ENCODE data around the gene CARD8.
"Not testable (repeated sequence)": the region's sequence is repeated elsewhere in the genome, so short reads cannot be mapped to it uniquely, and the experiment has no call there.

CARD8 gene

GRCh38 chr19:48284896-48285295, 29.2 kb upstream of the CARD8 start:
- no peaks in the 10 kb centered on the region for H3K4me1 ChIP-seq (ENCODE audit: insufficient read depth, low read length)
- H3K36me3 ChIP-seq (ENCODE audit: insufficient read depth, low read length), result peaks cover 45% of the 10 kb centered on the region
- H3K9ac ChIP-seq (ENCODE audit: low read depth, low read length), result no peak overlapping the region
- peaks cover 13% of the 10 kb centered on the region; the same call in 1 of the 2 replicates for H3K9me3 ChIP-seq (ENCODE audit: control insufficient read depth, insufficient read depth, low read length)

- Histone ChIP-seq H3K9ac (ENCODE audit: low read depth, low read length) (no peak overlapping the region), H3K36me3 (ENCODE audit: insufficient read depth, low read length) (peaks cover 45% of the 10 kb centered on the region), H3K4me1 (ENCODE audit: insufficient read depth, low read length) (no peaks in the 10 kb centered on the region), H3K9me3 (ENCODE audit: control insufficient read depth, insufficient read depth, low read length) (peaks cover 13% of the 10 kb centered on the region; the same call in 1 of the 2 replicates)
Observed at GRCh38 chr19:48283908-48284307, 28.2 kb upstream of the CARD8 start.

GRCh38 chr19:48279747-48280146, 24.0 kb upstream of the CARD8 start:
- peaks cover 23% of the 10 kb centered on the region for H3K36me3 ChIP-seq (ENCODE audit: insufficient read depth, low read length)
- no peaks in the 10 kb centered on the region for H3K4me1 ChIP-seq (ENCODE audit: insufficient read depth, low read length)
- H3K9ac ChIP-seq (ENCODE audit: low read depth, low read length), result no peak overlapping the region
- no peaks in the 10 kb centered on the region for H3K9me3 ChIP-seq (ENCODE audit: control insufficient read depth, insufficient read depth, low read length)

GRCh38 chr19:48274938-48275337, 19.2 kb upstream of the CARD8 start:
- Histone ChIP-seq H3K9me3 (ENCODE audit: control insufficient read depth, insufficient read depth, low read length) (no peaks in the 10 kb centered on the region), H3K9ac (ENCODE audit: low read depth, low read length) (no peak overlapping the region), H3K4me1 (ENCODE audit: insufficient read depth, low read length) (peaks cover 4% of the 10 kb centered on the region), H3K36me3 (ENCODE audit: insufficient read depth, low read length) (peaks cover 6% of the 10 kb centered on the region; the same call in 1 of the 2 replicates)

- H3K36me3 ChIP-seq (ENCODE audit: insufficient read depth, low read length), result peaks cover 6% of the 10 kb centered on the region; the same call in 1 of the 2 replicates
- peaks cover 7% of the 10 kb centered on the region for H3K4me1 ChIP-seq (ENCODE audit: insufficient read depth, low read length)
- no peaks in the 10 kb centered on the region for H3K9me3 ChIP-seq (ENCODE audit: control insufficient read depth, insufficient read depth, low read length)
- no peak overlapping the region for H3K9ac ChIP-seq (ENCODE audit: low read depth, low read length)
Observed at GRCh38 chr19:48274173-48274572, 18.5 kb upstream of the CARD8 start.

GRCh38 chr19:48271531-48272151, 15.9 kb upstream of the CARD8 start:
- H3K9me3 ChIP-seq (ENCODE audit: control insufficient read depth, insufficient read depth, low read length), result no peaks in the 10 kb centered on the region
- H3K9ac ChIP-seq (ENCODE audit: low read depth, low read length), result peak overlapping the region; percentile 97
- H3K36me3 ChIP-seq (ENCODE audit: insufficient read depth, low read length), result peaks cover 6% of the 10 kb centered on the region; the same call in 1 of the 2 replicates
- H3K4me1 ChIP-seq (ENCODE audit: insufficient read depth, low read length), result peaks cover 7% of the 10 kb centered on the region

- H3K36me3 ChIP-seq (ENCODE audit: insufficient read depth, low read length); H3K4me1 ChIP-seq (ENCODE audit: insufficient read depth, low read length); H3K9me3 ChIP-seq (ENCODE audit: control insufficient read depth, insufficient read depth, low read length): not testable (repeated sequence)
- H3K9ac ChIP-seq (ENCODE audit: low read depth, low read length), result peak overlapping the region; percentile 48; the same call in 1 of the 2 replicates
Observed at GRCh38 chr19:48269617-48270026, 13.9 kb upstream of the CARD8 start.

GRCh38 chr19:48265326-48265725, 9.6 kb upstream of the CARD8 start:
- not testable (repeated sequence) for H3K4me1 ChIP-seq (ENCODE audit: insufficient read depth, low read length); H3K9me3 ChIP-seq (ENCODE audit: control insufficient read depth, insufficient read depth, low read length); H3K9ac ChIP-seq (ENCODE audit: low read depth, low read length); H3K36me3 ChIP-seq (ENCODE audit: insufficient read depth, low read length)

- H3K36me3 ChIP-seq (ENCODE audit: insufficient read depth, low read length); H3K9me3 ChIP-seq (ENCODE audit: control insufficient read depth, insufficient read depth, low read length); H3K9ac ChIP-seq (ENCODE audit: low read depth, low read length); H3K4me1 ChIP-seq (ENCODE audit: insufficient read depth, low read length): not testable (repeated sequence)
Observed at GRCh38 chr19:48260359-48260714, 4.6 kb upstream of the CARD8 start.

- H3K36me3 ChIP-seq (ENCODE audit: insufficient read depth, low read length); H3K9me3 ChIP-seq (ENCODE audit: control insufficient read depth, insufficient read depth, low read length); H3K9ac ChIP-seq (ENCODE audit: low read depth, low read length); H3K4me1 ChIP-seq (ENCODE audit: insufficient read depth, low read length): not testable (repeated sequence)
Observed at GRCh38 chr19:48258992-48259391, 3.3 kb upstream of the CARD8 start.

- H3K9me3 ChIP-seq (ENCODE audit: control insufficient read depth, insufficient read depth, low read length), result no peaks in the 10 kb centered on the region; the same call in 1 of the 2 replicates
- H3K4me1 ChIP-seq (ENCODE audit: insufficient read depth, low read length), result 0 out of 2 replicates have a peak, but pooled peaks cover 3% of the 10 kb centered on the region
- H3K36me3 ChIP-seq (ENCODE audit: insufficient read depth, low read length), result no peaks in the 10 kb centered on the region
- H3K9ac ChIP-seq (ENCODE audit: low read depth, low read length), result no peak overlapping the region
Observed at GRCh38 chr19:48258350-48258749, 2.6 kb upstream of the CARD8 start.

GRCh38 chr19:48254529-48254970, 1.2 kb downstream of the CARD8 start:
- 0 out of 2 replicates have a peak, but pooled peaks cover 3% of the 10 kb centered on the region for H3K4me1 ChIP-seq (ENCODE audit: insufficient read depth, low read length)
- H3K9me3 ChIP-seq (ENCODE audit: control insufficient read depth, insufficient read depth, low read length), result peaks cover 5% of the 10 kb centered on the region; the same call in 1 of the 2 replicates
- no peaks in the 10 kb centered on the region for H3K36me3 ChIP-seq (ENCODE audit: insufficient read depth, low read length)
- no peak overlapping the region for H3K9ac ChIP-seq (ENCODE audit: low read depth, low read length)

GRCh38 chr19:48253999-48254398, 1.7 kb downstream of the CARD8 start:
- peaks cover 5% of the 10 kb centered on the region; the same call in 1 of the 2 replicates for H3K9me3 ChIP-seq (ENCODE audit: control insufficient read depth, insufficient read depth, low read length)
- H3K4me1 ChIP-seq (ENCODE audit: insufficient read depth, low read length), result 0 out of 2 replicates have a peak, but pooled peaks cover 3% of the 10 kb centered on the region
- no peak overlapping the region for H3K9ac ChIP-seq (ENCODE audit: low read depth, low read length)
- H3K36me3 ChIP-seq (ENCODE audit: insufficient read depth, low read length), result no peaks in the 10 kb centered on the region

GRCh38 chr19:48252609-48253008, 3.1 kb downstream of the CARD8 start:
- Histone ChIP-seq H3K9ac (ENCODE audit: low read depth, low read length) (no peak overlapping the region), H3K4me1 (ENCODE audit: insufficient read depth, low read length) (no peaks in the 10 kb centered on the region), H3K36me3 (ENCODE audit: insufficient read depth, low read length) (no peaks in the 10 kb centered on the region), H3K9me3 (ENCODE audit: control insufficient read depth, insufficient read depth, low read length) (peaks cover 5% of the 10 kb centered on the region; the same call in 1 of the 2 replicates)

GRCh38 chr19:48250290-48251025, 5.3 kb downstream of the CARD8 start:
- Histone ChIP-seq H3K9me3 (ENCODE audit: control insufficient read depth, insufficient read depth, low read length) (peaks cover 5% of the 10 kb centered on the region; the same call in 1 of the 2 replicates), H3K36me3 (ENCODE audit: insufficient read depth, low read length) (no peaks in the 10 kb centered on the region), H3K9ac (ENCODE audit: low read depth, low read length) (no peak overlapping the region), H3K4me1 (ENCODE audit: insufficient read depth, low read length) (no peaks in the 10 kb centered on the region)
